HG03097 (cell line): Measurements from ENCODE around the gene KHDC4.

Source experiments
- ATAC-seq: cut with Tn5 transposase; IDR thresholded peaks from one replicate; pipeline ENCODE4 v1.9.1; 2021; ENCODE audit not compliant: unreplicated experiment, low FRiP score

The KHDC4 gene

GRCh38 chr1:155934097-155934935 is at the start of gene KHDC4:
Gene KHDC4, minus strand, starts transcription at chr1:155934413. Its CDS starts 40 bp downstream, at chr1:155934373.
- peak; percentile 90 for ATAC-seq

GRCh38 chr1:155983191-155984024 is 49.2 kb upstream of the KHDC4 start:
- ATAC-seq = no peak

- ATAC-seq = no peak
Measured at GRCh38 chr1:155982106-155982505, 47.9 kb upstream of the KHDC4 start.

- no peak for ATAC-seq
Measured at GRCh38 chr1:155981266-155982088, 47.3 kb upstream of the KHDC4 start.

- no peak for ATAC-seq
Measured at GRCh38 chr1:155979597-155980343, 45.6 kb upstream of the KHDC4 start.

- no peak for ATAC-seq
Measured at GRCh38 chr1:155978973-155979429, 44.8 kb upstream of the KHDC4 start.

GRCh38 chr1:155978325-155978972 is 44.2 kb upstream of the KHDC4 start, which contains the start of gene ARHGEF2:
Gene ARHGEF2, minus strand, starts transcription at chr1:155978547. Its CDS starts 120 bp downstream, at chr1:155978427.
- ATAC-seq = peak; percentile 32

GRCh38 chr1:155977690-155978324 is 43.6 kb upstream of the KHDC4 start:
- no peak for ATAC-seq

GRCh38 chr1:155976913-155977689 is 42.9 kb upstream of the KHDC4 start:
- ATAC-seq = no peak

GRCh38 chr1:155976062-155976912 is 42.1 kb upstream of the KHDC4 start:
- no peak for ATAC-seq

- no peak for ATAC-seq
Measured at GRCh38 chr1:155975375-155976061, 41.3 kb upstream of the KHDC4 start.

- ATAC-seq = no peak
Measured at GRCh38 chr1:155974208-155975115, 40.2 kb upstream of the KHDC4 start.

GRCh38 chr1:155973723-155974122 is 39.5 kb upstream of the KHDC4 start:
- no peak for ATAC-seq

GRCh38 chr1:155971910-155972809 is 37.9 kb upstream of the KHDC4 start:
- no peak for ATAC-seq
